GM19025 (cell line): ENCODE data around the gene EHD4.

Experiments
- ATAC-seq: cut with Tn5 transposase; IDR thresholded peaks from one replicate; pipeline ENCODE4 v1.9.1; 2021; ENCODE audit warnings: mild to moderate bottlenecking, low read depth, moderate library complexity; ENCODE audit not compliant: unreplicated experiment

The EHD4 gene

GRCh38 chr15:41981371-41982132 lies 9.2 kb upstream of the EHD4 start:
- ATAC-seq: no peak

- no peak for ATAC-seq
These were observed 8.4 kb upstream of the EHD4 start for GRCh38 chr15:41980654-41981323.

GRCh38 chr15:41979493-41980266 lies 7.3 kb upstream of the EHD4 start:
- no peak for ATAC-seq

GRCh38 chr15:41978534-41978933 lies 6.2 kb upstream of the EHD4 start:
- no peak for ATAC-seq

- ATAC-seq: no peak
These were observed 5.5 kb upstream of the EHD4 start for GRCh38 chr15:41977757-41978383.

- no peak for ATAC-seq
These were observed 3.3 kb upstream of the EHD4 start for GRCh38 chr15:41975669-41976068.

GRCh38 chr15:41974041-41974440 lies 1.7 kb upstream of the EHD4 start:
- no peak for ATAC-seq

- peak; percentile 10 for ATAC-seq
These were observed 483 bp downstream of the EHD4 start for GRCh38 chr15:41971895-41972252.

- ATAC-seq: peak; percentile 35
These were observed 1.1 kb downstream of the EHD4 start for GRCh38 chr15:41971089-41971894.

GRCh38 chr15:41970456-41970855 lies 1.9 kb downstream of the EHD4 start:
- no peak for ATAC-seq

GRCh38 chr15:41969851-41970431 lies 2.4 kb downstream of the EHD4 start:
- no peak for ATAC-seq

- no peak for ATAC-seq
These were observed 3.7 kb downstream of the EHD4 start for GRCh38 chr15:41968701-41969100.

- ATAC-seq: no peak
These were observed 4.7 kb downstream of the EHD4 start for GRCh38 chr15:41967506-41968206.

- no peak for ATAC-seq
These were observed 5.4 kb downstream of the EHD4 start for GRCh38 chr15:41966920-41967465.

GRCh38 chr15:41966414-41966812 lies 5.9 kb downstream of the EHD4 start:
- ATAC-seq: no peak

GRCh38 chr15:41965441-41966413 lies 6.6 kb downstream of the EHD4 start:
- ATAC-seq: no peak

GRCh38 chr15:41961595-41962202 lies 10.7 kb downstream of the EHD4 start:
- ATAC-seq: no peak
